NAMALWA (cell line): ENCODE measurements around the gene PACSIN2.
"Not testable (repeated sequence)": the region's sequence is repeated elsewhere in the genome, so short reads cannot be mapped to it uniquely, and the experiment has no call there.

Source experiments
- DNase-seq: peaks from one replicate; pipeline ENCODE4 v3.0.0-alpha.2; 2015; ENCODE audit warnings: low spot score

The PACSIN2 gene

DNA sequence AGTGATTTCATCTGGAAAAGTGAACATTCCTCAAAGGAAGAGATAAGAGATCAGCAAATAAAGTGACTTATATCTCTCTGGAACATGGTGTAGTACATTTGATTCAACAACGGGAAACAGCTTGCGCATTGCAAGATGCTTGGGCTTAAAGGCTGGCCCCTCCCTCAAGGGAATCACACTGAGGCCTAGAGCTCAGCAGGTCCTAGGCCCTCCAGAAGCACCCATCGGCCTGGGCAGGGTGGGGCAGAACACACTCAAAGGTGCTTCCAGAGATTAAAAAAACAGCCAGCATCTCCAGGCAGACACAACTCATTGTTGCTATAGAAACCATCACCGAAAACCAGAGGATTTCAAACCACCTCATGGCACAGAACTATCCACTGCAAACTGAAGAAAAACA, 88.8 kb downstream of the PACSIN2 start:
- no peak for DNase-seq

DNA sequence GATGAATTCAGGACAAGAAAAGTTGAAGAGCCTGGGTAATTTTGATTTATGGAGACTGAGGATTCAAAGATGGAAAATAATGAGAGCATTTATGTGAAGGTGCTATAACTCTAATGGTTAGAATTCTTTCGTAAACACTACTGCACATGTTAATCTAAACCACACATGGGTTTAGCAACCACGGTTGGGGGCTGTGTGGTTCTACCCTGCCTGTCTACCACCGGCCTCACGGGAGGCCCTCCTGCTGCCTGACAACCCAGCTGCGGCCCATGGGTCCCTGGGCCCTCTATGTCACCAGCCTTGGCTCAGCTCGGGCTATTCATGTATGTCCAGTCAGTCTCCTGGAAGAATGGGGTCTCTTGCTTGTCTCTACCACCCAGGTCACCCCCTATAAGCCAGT, 89.4 kb downstream of the PACSIN2 start:
- DNase-seq = no peak

DNA sequence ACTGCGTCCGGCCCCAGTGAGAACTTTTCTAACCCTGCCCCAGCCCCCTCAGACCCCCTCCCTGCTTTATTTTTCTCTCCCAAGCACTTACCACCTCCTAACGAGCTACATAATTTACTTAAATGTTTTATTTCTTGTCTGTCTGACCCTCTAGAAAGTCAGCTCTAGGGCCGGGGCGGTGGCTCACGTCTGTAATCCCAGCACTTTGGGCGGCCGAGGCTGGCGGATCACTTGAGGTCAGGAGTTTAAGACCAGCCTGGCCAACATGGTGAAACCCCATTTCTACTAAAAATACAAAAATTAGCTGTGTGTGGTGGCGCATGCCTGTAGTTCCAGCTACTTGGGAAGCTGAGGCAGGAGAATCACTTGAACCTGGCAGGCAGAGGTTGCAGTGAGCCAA, 89.9 kb downstream of the PACSIN2 start:
- DNase-seq = not testable (repeated sequence)

DNA sequence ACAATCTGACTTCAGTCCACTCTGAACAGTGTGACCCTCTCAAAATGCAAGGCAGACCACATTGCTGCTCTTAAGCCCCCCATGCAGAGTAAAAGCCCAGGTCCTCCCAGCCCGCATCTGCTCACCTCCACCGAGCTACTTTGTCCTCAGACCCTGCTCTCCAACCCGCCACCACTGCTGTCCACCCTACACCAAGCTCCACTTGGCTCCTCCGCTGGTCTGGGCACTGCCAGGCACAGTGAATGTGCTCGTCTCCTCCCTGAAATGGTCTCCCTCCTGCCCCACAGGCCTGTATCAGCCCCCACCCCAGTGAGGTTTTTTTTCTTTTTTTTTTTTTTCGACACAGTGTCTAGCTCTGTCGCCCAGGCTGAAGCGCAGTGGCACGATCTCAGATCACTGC, 90.5 kb downstream of the PACSIN2 start:
- no peak for DNase-seq

DNA sequence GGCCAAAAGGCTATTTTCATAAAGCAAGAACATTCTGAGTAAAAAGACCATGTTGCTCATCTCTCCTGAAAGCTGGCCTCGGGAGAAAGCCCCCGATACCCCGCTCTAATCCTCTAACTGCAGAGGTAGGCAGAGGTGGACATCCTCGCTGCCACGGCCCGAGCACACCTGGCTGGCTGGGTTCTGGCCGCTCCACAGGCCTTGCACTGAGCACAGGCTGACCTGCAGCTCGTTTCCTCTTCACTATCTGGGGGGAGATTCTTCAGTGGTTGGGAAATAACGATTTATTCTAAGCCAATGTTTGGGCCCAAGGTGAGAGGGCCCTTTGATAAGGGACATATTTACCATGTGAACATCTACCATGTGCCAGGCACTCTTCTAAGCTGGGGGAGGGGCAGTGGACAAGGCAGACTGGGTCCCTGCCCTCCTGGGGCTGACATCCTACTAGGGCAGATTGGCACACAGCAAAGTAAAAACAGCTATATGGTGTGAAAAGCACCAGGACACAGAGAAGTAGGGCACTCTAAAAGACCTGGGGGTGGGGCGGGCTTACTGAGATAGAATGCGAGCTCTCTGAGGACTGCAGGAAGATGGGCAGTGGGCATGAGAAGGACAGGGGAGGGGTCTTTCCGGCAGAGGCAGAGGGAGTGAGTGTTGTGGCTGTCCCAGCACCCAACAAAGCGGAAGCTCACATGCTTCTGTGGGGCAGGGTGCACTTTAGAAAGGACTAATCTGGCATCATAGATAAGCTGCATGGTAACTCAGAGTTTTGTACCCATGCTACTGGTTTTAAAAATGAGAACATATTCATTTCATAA, 92.4 kb downstream of the PACSIN2 start:
- no peak for DNase-seq

DNA sequence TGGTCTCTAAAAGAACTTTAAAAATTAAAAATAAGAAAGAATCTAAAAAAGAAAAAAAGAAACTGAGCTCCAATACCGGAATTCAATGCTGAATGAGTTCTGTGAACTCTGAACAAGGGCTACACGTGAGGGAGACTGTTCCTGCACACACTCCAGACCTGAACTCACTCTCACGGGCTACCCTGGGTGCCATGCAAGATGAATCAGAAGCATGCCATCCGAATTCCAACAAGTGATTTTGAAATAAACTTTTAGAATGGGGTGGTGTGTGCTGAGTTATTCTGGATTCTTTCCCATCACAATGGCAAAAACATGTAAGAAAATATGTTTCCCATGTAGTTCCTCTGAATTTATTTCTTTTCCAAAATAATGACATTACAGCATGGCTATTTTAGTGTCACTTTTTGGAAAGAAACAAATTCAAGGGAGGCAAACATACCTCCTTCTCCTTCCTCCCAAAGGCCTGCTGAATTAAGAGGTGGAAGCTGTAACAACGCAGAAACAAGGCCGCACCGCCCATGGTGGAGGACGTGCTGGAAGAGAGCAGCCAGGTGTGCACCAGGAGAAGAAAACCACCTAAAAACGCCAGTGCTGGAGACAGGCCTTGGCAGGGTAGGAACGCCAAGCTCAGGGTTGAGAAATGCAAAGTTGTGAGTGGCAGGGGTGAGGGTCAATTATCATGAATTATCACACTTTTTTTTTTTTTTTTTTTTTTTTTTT, 94.7 kb downstream of the PACSIN2 start:
- no peak for DNase-seq

DNA sequence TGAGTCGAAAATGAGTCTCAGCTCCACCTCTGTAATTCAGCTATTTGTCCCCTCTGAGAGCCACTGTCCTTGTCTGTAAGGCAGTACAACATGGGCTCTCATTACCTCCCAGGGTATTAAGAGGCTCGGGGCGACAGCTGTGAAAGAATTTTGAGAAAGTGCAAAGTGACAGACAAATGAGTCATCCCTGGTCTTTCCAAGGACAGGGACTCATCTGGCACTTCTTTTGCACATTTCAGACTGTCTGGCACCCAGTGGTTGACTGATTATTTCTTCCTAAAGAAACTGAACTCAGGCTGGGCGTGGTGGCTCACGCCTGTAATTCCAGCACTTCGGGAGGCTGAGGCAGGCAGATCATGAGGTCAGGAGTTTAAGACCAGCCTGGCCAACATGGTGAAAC, 95.8 kb downstream of the PACSIN2 start:
- no peak for DNase-seq

DNA sequence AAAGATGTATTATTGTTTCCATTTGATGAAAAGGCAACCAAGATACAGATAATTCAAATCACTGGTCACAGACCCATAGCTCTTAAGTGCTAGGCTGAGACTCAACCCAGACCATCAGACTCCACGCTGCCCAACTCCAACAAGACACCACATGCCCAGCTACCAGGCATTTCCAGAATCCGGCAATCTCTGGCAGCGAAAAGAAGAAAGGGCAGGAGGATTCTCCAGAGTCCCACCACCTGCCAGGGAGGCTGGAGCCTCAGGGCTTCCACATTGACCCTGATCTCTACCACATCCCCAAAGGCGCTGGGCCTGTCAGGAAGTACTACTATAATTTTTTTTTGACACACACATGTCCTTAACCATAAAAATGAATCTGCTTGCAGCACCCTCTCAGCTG, 96.4 kb downstream of the PACSIN2 start:
- DNase-seq = no peak

DNA sequence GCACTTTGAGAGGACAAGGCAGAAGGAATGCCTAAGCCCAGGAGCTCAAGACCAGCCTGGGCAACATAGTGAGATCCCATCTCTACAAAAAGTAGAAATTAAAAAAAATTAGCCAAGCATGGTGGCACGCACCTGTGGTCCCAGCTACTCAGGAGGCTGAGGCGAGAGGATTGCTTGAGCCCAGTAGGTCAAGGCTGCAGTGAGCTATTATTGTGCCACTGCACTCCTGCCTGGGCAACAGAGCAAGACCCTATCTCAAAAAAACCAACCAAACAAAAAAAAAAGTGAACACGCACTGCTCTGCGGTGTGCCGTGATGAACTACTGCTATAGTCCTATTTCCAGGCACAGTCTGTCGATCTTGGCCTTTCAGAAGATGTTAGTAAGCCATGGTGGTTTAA, 97.6 kb downstream of the PACSIN2 start:
- DNase-seq = not testable (repeated sequence)

DNA sequence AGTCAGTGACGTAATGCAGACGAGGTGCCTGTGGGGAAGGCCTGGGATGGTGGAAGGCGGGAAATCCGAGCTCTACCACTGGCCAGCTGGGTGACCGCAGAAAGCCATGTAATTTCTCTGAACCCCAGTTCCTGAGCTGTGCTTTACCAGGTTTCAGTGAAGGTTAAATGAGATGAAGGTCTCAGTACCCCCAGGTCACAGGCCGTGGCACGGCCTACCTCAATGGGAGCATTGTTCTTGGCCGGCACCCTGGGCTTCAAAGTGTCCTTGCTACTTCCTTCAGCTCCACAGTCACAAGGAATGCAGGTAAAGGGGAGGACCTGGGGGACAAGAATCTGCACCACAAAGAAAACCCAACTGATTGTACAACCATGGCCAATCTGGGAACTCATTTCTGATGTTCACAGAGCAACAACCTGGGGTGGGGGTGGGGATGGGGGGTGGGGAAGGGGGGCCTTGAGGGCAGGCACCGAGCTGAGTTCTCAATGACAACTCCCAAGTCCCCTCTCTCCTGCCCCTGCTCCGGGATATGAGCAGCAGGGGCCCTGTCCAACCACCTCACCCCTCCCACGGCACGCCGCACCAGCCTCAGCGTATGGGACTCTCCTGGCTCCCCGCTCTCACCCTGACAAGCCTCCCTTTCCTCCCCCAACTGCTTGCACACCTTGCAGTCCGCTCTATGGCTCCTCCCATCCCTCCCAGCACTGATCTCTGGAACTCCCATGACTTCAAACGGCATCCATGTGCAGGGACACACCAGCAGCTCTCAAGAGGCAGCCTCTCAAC, 98.8 kb downstream of the PACSIN2 start:
- no peak for DNase-seq

DNA sequence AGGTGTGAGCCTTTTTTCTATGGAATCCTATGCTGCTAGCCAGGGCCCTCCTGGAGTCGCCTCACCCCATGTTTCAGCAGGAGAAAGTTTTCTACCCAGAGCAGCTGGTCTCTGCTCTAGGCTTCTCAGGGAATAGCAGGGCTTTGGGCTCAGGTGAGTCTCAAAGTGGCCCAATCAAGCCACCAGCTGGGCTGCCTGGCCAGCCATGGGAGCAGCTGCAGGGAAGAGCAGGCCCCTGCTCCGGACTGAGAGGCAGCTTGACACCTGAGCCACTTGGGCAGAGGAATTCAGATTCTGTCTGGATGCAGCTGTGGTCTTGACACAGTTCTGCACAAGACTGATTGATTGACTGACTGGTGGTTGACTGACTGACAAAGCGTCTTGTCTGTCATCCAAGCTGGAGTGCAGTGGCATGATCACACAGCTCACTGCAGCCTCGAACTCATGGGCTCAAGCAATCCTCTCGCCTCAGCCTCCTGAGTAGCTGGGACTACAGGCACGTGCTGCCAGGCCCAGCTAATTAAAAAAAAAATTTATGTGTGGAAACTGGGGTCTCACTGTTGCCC, 100.4 kb downstream of the PACSIN2 start:
- no peak for DNase-seq

DNA sequence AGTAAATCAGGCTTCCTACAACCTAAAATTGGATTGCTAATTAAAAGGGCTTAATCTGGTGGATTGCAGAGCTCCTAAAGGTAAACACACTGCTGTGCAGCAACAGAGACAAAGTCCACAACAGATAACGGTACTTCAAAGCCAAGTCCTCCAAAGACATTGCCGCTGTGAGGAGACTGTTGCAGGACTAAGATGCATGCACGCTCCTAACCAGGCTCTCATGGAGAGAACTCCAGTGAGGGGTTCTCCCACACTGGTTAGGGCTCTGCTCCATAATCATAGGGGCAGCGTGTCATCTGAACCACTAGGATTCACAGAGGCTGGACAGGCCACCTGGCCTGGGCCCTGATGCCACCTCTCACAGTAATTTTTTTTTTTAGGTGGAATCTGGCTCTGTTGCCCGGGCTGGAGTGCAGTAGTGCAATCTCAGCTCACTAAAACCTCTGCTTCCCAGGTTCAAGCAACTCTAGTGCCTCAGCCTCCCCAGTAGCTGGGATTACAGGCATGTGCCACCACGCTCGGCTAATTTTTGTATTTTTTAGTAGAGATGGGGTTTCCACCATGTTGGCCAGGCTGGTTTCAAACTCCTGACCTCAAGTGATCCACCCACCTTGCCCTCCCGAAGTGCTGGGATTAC, 101.0 kb downstream of the PACSIN2 start:
- DNase-seq = no peak

DNA sequence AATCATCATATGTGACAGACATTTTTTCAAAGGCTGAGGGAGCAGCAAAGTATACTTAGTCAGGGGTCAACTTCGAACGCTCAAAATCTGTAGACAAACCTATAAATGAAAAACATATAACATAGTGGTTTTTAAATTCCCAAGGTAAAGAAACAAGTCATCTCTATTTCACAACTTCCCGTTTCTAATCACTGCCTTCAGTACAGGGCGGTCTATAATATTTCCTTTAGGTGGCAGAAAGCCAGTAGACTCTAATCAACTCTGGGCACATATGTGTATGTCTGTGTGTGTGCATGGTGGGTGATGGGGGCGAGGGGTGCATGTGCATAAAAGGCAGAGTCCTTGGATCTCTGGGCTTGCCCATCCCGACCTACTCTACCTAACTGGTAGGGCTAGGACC, 102.9 kb downstream of the PACSIN2 start:
- DNase-seq = no peak

DNA sequence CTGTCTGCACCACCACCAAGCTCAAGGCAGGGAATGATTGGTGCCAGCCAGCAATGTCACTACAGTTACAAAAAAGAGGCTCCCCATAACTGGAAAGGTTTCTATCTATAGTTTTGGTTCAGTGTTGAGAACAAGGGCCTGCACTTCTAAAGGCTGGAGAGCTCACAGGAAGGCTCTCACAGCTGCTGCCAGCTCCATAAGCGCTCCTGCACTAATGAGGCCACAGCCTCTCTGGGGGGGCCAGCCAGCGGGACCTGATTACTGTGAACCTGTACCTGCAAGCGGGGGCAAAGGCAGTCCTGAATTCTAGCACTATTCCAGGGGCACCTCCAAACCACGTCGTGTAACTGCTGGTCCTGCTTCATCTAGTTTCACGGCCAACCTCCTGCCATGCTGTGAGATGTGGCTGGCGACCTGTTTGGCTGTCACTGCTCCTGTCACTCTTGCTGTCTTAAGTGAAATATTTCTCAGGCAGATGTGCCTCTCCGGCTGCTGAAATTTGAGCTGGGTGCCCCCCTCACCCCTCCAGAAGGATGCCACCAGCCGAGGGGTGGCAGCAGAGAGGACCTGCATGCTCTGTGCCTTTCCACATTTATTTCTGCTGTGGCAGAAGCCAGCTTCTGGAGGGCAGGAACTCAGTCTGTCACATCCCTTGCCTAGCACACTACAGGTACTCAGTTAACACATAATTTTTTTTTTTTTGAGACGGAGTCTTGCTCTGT, 104.6 kb downstream of the PACSIN2 start:
- DNase-seq = no peak

DNA sequence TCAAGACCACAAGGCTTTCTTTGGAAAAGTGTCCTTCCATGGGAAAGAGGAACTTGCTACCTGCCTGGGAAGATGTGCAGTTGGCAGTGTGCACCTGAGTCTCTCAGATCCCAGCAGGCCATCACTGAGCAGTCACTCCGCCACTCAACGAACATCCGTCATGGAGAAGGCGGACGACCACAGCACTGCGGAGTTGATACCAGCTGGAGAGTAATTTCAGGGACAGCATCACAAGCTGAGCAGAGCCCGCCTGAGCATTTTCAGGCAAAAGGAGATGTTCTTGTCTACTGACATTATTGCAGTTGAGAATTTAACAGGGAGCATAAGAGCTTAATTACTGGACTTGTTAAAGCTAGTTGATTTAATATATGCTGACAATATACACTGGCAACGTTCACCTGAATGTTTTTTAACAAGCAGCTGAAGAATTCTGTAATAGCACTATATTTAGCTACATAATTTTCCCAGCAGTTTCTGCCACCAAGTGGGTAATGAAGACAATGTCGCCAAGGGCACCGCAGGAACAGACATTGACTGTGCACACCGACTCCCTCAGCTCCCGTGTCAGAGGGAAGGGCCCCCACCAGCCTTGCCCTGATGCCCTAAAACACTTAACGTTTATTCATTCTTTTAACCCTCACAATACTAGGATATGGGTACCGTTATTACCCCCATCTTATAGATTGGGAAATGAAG, 105.4 kb downstream of the PACSIN2 start:
- no peak for DNase-seq

DNA sequence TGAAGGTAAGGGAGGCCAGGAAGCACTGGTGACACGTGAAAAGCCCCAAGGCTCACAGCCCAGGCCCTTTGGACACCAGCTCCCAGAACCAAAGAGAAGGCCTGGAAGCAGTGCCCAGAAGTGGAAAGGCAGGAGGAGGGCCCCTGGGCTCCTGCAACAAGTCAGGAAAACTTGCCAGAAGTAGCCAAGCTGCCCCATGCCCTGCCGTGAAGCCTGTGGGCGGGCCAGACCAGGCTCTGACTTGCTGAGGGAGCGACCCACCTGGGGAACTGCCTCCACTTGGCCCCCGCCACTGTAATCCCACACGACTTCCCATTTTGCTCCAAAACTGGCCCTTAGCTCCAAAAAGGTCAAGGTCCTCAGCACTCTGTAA, 106.6 kb downstream of the PACSIN2 start:
- DNase-seq = no peak

DNA sequence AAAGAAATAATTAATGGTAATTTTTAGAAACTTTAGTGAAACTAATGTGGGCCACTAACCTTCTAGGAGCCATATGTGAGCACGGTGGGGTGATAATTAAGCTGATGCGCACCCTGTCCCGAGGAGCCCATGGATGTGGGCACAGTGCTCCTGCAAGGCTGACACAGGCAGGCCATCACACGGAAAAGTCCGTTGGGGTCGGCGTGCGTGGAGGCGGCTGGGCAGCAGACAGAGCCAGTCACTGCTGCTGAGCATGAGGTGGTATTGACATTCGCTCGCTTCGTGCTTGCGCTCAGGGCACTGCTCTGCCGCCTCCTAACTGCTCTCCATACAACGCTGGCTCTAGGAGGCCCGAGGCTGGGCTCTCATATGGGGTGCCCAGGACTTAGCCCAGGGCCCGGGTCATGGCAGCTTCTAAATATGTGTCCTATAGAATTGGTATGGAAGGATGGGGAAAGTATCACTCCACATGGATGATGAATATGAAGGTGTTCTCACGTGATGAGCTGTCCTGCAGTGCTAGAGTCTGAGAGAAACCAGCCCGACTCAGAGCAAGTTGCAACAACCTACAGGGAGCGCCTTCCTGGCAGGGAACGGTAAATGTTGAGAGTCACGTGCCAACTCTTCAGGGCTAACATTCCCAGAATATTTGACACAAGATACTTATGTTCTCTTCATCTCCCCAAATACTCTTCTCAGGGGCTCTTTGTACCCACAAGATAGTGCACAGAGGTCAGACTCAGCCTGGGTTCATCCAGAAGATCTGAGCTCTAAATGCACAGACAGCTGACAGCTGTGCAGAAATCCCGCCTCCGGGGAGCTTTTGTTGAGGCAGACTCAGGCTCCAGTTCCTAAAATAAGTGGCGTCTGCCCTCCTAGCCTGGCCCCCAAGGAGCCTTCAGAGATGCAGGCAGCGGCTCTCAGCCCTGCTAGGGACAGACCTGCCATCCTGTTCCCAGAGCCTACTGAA, 107.3 kb downstream of the PACSIN2 start:
- DNase-seq = no peak

DNA sequence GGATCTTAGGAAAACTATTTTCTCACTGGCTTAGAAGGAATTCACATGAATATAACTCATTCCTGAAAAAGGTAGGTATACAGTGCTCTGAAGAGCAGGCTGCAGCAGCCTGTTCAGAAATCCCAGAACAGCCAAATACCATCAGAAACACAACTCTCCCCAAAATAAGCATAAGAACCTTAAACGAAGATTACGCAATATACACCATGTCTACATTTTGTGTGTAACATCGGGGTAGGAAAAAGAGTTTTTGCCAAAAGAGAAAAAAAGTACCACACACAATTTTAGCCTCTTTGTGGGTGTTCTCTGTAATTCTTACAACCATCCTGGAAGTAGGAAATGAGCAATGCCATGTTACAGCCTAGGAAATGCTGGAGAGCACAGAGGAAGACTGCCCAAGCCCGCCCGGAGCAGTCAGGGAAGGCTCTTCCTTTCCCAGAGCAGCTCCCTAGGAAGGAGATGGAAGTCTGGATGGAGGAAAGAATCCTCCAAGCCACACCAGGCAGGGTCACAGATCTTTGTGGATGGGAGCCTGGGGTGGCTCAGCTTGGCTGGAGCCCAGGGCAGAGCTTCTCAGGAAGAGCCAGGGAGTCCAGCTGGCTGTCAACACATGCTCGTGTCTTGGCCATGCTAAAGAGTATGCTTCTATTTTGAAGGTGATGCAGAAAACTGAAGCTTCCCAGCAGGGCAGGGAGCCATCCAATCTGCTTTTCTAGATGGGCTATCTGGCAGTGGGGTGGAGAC, 108.2 kb downstream of the PACSIN2 start:
- no peak for DNase-seq

DNA sequence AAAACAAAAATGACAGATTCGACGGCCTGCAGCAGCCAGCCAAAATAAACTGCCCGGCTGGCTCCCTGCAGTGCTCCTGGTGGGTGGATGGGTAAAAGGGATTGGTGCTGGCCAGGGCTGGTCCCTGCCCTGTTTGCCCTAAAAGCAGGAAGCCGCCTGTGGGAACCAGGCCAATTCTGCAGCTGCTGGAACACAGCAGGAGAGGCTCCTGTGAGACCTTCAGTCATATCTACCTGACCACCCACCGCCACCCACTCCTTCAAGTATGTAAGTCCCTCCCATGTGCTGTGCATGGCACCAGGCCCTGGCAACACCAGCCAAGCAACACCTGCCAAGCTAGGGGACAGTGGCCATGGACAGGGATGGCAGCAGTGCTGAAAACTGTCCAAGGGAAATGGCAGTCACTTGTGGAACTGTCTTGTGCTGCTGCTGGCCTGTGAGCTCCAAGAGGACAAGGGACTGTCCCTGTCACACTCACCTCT, 109.2 kb downstream of the PACSIN2 start:
- DNase-seq = no peak
